ENCODE data around the gene HDAC7.

HDAC7 gene

GRCh38 chr12:47743311-47743860 lies 76.3 kb downstream of the HDAC7 start:
- no peak overlapping the region for H3K27ac ChIP-seq
- no peak overlapping the region for H3K4me3 ChIP-seq (ENCODE audit: low read depth, low read length)
- no peaks in the 10 kb centered on the region for H3K36me3 ChIP-seq
- TF ChIP-seq CTCF (IDR thresholded peaks at IDR 0.05; ENCODE audit: low read depth, low read length), result no peak
- H3K9me3 ChIP-seq (ENCODE audit: severe bottlenecking), result no peaks in the 10 kb centered on the region
- no peak for DNase-seq
- H3K27me3 ChIP-seq (ENCODE audit: insufficient read depth, low read depth, severe bottlenecking), result peaks cover 4% of the 10 kb centered on the region

- peaks cover 4% of the 10 kb centered on the region for H3K27me3 ChIP-seq (ENCODE audit: insufficient read depth, low read depth, severe bottlenecking)
- DNase-seq, result peak; percentile 65
- H3K36me3 ChIP-seq, result no peaks in the 10 kb centered on the region
- no peak overlapping the region for H3K27ac ChIP-seq
- H3K4me3 ChIP-seq (ENCODE audit: low read depth, low read length), result no peak overlapping the region
- H3K9me3 ChIP-seq (ENCODE audit: severe bottlenecking), result no peaks in the 10 kb centered on the region
- TF ChIP-seq CTCF (IDR thresholded peaks at IDR 0.05; ENCODE audit: low read depth, low read length), result peak; percentile 94
Observed at GRCh38 chr12:47742253-47742825, 77.4 kb downstream of the HDAC7 start.

- TF ChIP-seq CTCF (IDR thresholded peaks at IDR 0.05; ENCODE audit: low read depth, low read length), result no peak
- Histone ChIP-seq H3K27me3 (ENCODE audit: insufficient read depth, low read depth, severe bottlenecking) (peaks cover 4% of the 10 kb centered on the region), H3K4me3 (ENCODE audit: low read depth, low read length) (no peak overlapping the region), H3K36me3 (no peaks in the 10 kb centered on the region), H3K27ac (no peak overlapping the region), H3K9me3 (ENCODE audit: severe bottlenecking) (no peaks in the 10 kb centered on the region)
- DNase-seq, result no peak
Observed at GRCh38 chr12:47741340-47741703, 78.4 kb downstream of the HDAC7 start.

- no peak for TF ChIP-seq CTCF (IDR thresholded peaks at IDR 0.05; ENCODE audit: low read depth, low read length)
- no peak overlapping the region for H3K4me3 ChIP-seq (ENCODE audit: low read depth, low read length)
- no peak overlapping the region for H3K27ac ChIP-seq
- H3K9me3 ChIP-seq (ENCODE audit: severe bottlenecking), result no peaks in the 10 kb centered on the region
- DNase-seq, result peak; percentile 40
- no peaks in the 10 kb centered on the region for H3K36me3 ChIP-seq
- peaks cover 4% of the 10 kb centered on the region for H3K27me3 ChIP-seq (ENCODE audit: insufficient read depth, low read depth, severe bottlenecking)
Observed at GRCh38 chr12:47740606-47741339, 78.9 kb downstream of the HDAC7 start.

- no peaks in the 10 kb centered on the region for H3K9me3 ChIP-seq (ENCODE audit: severe bottlenecking)
- H3K4me3 ChIP-seq (ENCODE audit: low read depth, low read length), result no peak overlapping the region
- TF ChIP-seq CTCF (IDR thresholded peaks at IDR 0.05; ENCODE audit: low read depth, low read length), result no peak
- H3K27ac ChIP-seq, result no peak overlapping the region
- no peaks in the 10 kb centered on the region for H3K36me3 ChIP-seq
- DNase-seq, result no peak
- peaks cover 4% of the 10 kb centered on the region for H3K27me3 ChIP-seq (ENCODE audit: insufficient read depth, low read depth, severe bottlenecking)
Observed at GRCh38 chr12:47739979-47740378, 79.7 kb downstream of the HDAC7 start.
